CD8-positive, alpha-beta memory T cell (primary cell): Measurements from ENCODE around the gene DONSON. TPM values are rescaled to one million over a fixed set of nuclear protein-coding genes. Genes with fewer than 3 reads are reported as not detected.

Source experiments
- CTCF ChIA-PET: fragments of 350-600 bp; sonication (Branson Sonifier 250); formaldehyde crosslinking; loops from one replicate; lab custom pipeline; 2021; ENCODE audit warnings: antibody characterized with exemption; lab: Charles Lee
- POLR2A ChIA-PET: fragments of 350-600 bp; sonication (Branson Sonifier 250); formaldehyde crosslinking; loops from one replicate; lab custom pipeline; 2021; ENCODE audit warnings: antibody characterized with exemption; lab: Charles Lee
- DNase-seq, 5 donors: peaks; one replicate each; pipeline versions ENCODE4 v3.0.0 to v3.0.0-alpha.2; 2020 to 2022; ENCODE audit warnings: mixed read lengths in 1 of 5
- H3K27ac ChIP-seq: one replicate; pipeline ENCODE4 v1.7.0; 2013; ENCODE audit warnings: low read depth, mild to moderate bottlenecking, low read length, moderate library complexity
- H3K27me3 ChIP-seq: 2 replicates; pipeline ENCODE4 v1.7.0; 2013; ENCODE audit warnings: low read length, mild to moderate bottlenecking; ENCODE audit not compliant: insufficient read depth, poor library complexity, severe bottlenecking
- H3K36me3 ChIP-seq: 2 replicates; pipeline ENCODE4 v1.7.0; 2013; ENCODE audit warnings: mild to moderate bottlenecking, low read length, moderate library complexity; ENCODE audit not compliant: insufficient read depth
- H3K4me1 ChIP-seq: 2 replicates; pipeline ENCODE4 v1.7.0; 2013; ENCODE audit warnings: mild to moderate bottlenecking, low read length, moderate library complexity; ENCODE audit not compliant: insufficient read depth
- H3K4me3 ChIP-seq: 2 replicates; pipeline ENCODE4 v1.7.0; 2013; ENCODE audit warnings: mild to moderate bottlenecking, low read length
- H3K9me3 ChIP-seq: 2 replicates; pipeline ENCODE4 v1.7.0; 2013; ENCODE audit warnings: mild to moderate bottlenecking, low read length
- H3K27ac Mint-ChIP-seq, 8 donors: one replicate each; pipeline ENCODE4 v1.8.0; 2020 to 2021; ENCODE audit warnings: mixed read lengths in 8 of 8, mild to moderate bottlenecking in 6 of 8, inconsistent platforms in 3 of 8, moderate library complexity in 3 of 8
- H3K27me3 Mint-ChIP-seq, 2 donors: one replicate each; pipeline ENCODE4 v1.8.0; 2020 to 2021; ENCODE audit warnings: mixed read lengths in 2 of 2, mild to moderate bottlenecking in 1 of 2, moderate library complexity in 1 of 2
- H3K36me3 Mint-ChIP-seq, 3 donors: one replicate each; pipeline ENCODE4 v1.8.0; 2020 to 2021; ENCODE audit warnings: mixed read lengths in 3 of 3, inconsistent platforms in 1 of 3, mild to moderate bottlenecking in 1 of 3
- H3K4me1 Mint-ChIP-seq, 3 donors: one replicate each; pipeline ENCODE4 v1.8.0; 2020 to 2021; ENCODE audit warnings: mixed read lengths in 3 of 3, inconsistent platforms in 1 of 3, mild to moderate bottlenecking in 1 of 3
- H3K4me3 Mint-ChIP-seq, 7 donors: one replicate each; pipeline ENCODE4 v1.8.0; 2020 to 2021; ENCODE audit warnings: mixed read lengths in 7 of 7, mild to moderate bottlenecking in 6 of 7, moderate library complexity in 4 of 7, inconsistent platforms in 2 of 7
- H3K9me3 Mint-ChIP-seq, 5 donors: one replicate each; pipeline ENCODE4 v1.8.0; 2020 to 2022; ENCODE audit warnings: mixed read lengths in 5 of 5, mild to moderate bottlenecking in 3 of 5, moderate library complexity in 2 of 5, inconsistent platforms in 1 of 5
- polyA plus RNA-seq: library from polyadenylated mRNA; unstranded; fragments of 300-500 nt; fragmentation: Illumina TruSeq; gene quantifications from one replicate; pipeline ENCODE4 v1.2.3, GENCODE V29; 2021
- total RNA-seq, 2 experiments: library from RNA; stranded (reverse); gene quantifications; one replicate each; pipeline ENCODE4 v1.2.3, GENCODE V29; 2021

Gene DONSON
- total and polyA plus RNA-seq, 3 experiments from 2014 or later, result 3.3 to 41.0 (median 38.0) TPM

- CTCF ChIA-PET, result no interaction called here
- no peaks in the 10 kb centered on the region for H3K27me3 ChIP-seq
- H3K4me3 Mint-ChIP-seq, result peak overlapping the region in 1 of 7 donors; percentile 9
- peaks cover 23 to 93% (median 34%) of the 10 kb centered on the region in 3 donors for H3K36me3 Mint-ChIP-seq
- DNase-seq, result no peak
- peak overlapping the region in 2 of 8 donors; percentile 33 to 75 for H3K27ac Mint-ChIP-seq
- no peaks in the 10 kb centered on the region for H3K9me3 ChIP-seq
- H3K27ac ChIP-seq, result no peak overlapping the region
- H3K4me1 Mint-ChIP-seq, result peaks cover 53 to 76% (median 70%) of the 10 kb centered on the region in 3 donors
- POLR2A ChIA-PET, result no interaction called here
- peaks cover 63% of the 10 kb centered on the region for H3K36me3 ChIP-seq
- peaks cover 20% of the 10 kb centered on the region for H3K4me1 ChIP-seq
- no peaks in the 10 kb centered on the region for H3K9me3 Mint-ChIP-seq
- H3K27me3 Mint-ChIP-seq, result no peaks in the 10 kb centered on the region
- H3K4me3 ChIP-seq, result no peak overlapping the region
These were observed 35.4 kb downstream of the DONSON start for GRCh38 chr21:33552999-33553598.

- peaks cover 57% of the 10 kb centered on the region for H3K36me3 ChIP-seq
- Mint-ChIP-seq H3K9me3 (no peaks in the 10 kb centered on the region), H3K27me3 (no peaks in the 10 kb centered on the region), H3K4me3 (peak overlapping the region in 2 of 7 donors; percentile 4 to 9), H3K4me1 (peaks cover 51 to 69% (median 66%) of the 10 kb centered on the region in 3 donors), H3K36me3 (peaks cover 16 to 91% (median 32%) of the 10 kb centered on the region in 3 donors), H3K27ac (peak overlapping the region in 2 of 8 donors; percentile 23 to 75)
- POLR2A ChIA-PET, result no interaction called here
- H3K27ac ChIP-seq, result no peak overlapping the region
- H3K4me3 ChIP-seq, result no peak overlapping the region
- H3K27me3 ChIP-seq, result no peaks in the 10 kb centered on the region
- peaks cover 20% of the 10 kb centered on the region for H3K4me1 ChIP-seq
- CTCF ChIA-PET, result no interaction called here
- no peaks in the 10 kb centered on the region for H3K9me3 ChIP-seq
- no peak for DNase-seq
These were observed 36.1 kb downstream of the DONSON start for GRCh38 chr21:33552093-33552998.

GRCh38 chr21:33551664-33552063 is 36.8 kb downstream of the DONSON start:
- Histone ChIP-seq H3K9me3 (no peaks in the 10 kb centered on the region), H3K4me3 (no peak overlapping the region), H3K27me3 (no peaks in the 10 kb centered on the region), H3K4me1 (peaks cover 20% of the 10 kb centered on the region), H3K27ac (no peak overlapping the region), H3K36me3 (peaks cover 61% of the 10 kb centered on the region)
- H3K36me3 Mint-ChIP-seq, result peaks cover 14 to 89% (median 32%) of the 10 kb centered on the region in 3 donors
- peak overlapping the region in 1 of 8 donors; percentile 23 for H3K27ac Mint-ChIP-seq
- POLR2A ChIA-PET, result interaction anchor here (1.0 kb wide), 1 partner anchor 9 kb away, joined by 5 read pairs; the partner anchor contains the start of gene SON
- no peak overlapping the region for H3K4me3 Mint-ChIP-seq
- no peak for DNase-seq
- CTCF ChIA-PET, result interaction anchor here (0.9 to 1.0 kb wide), 2 partner anchors 8 to 32 kb away, joined by 4 read pairs; partner anchors contain the start of gene SON
- peaks cover 52 to 67% (median 60%) of the 10 kb centered on the region in 3 donors for H3K4me1 Mint-ChIP-seq
- H3K27me3 Mint-ChIP-seq, result no peaks in the 10 kb centered on the region
- no peaks in the 10 kb centered on the region for H3K9me3 Mint-ChIP-seq

GRCh38 chr21:33550772-33551660 is 37.5 kb downstream of the DONSON start:
- CTCF ChIA-PET, result interaction anchor here (0.9 to 1.0 kb wide), 2 partner anchors 8 to 33 kb away, joined by 4 read pairs; partner anchors contain the start of gene SON
- H3K4me1 ChIP-seq, result peaks cover 20% of the 10 kb centered on the region

GRCh38 chr21:33549848-33550771 is 38.4 kb downstream of the DONSON start:
- ChIA-PET POLR2A (no interaction called here), CTCF (no interaction called here)
- Histone ChIP-seq H3K4me3 (no peak overlapping the region), H3K27ac (no peak overlapping the region), H3K27me3 (no peaks in the 10 kb centered on the region), H3K4me1 (peaks cover 22% of the 10 kb centered on the region), H3K9me3 (no peaks in the 10 kb centered on the region), H3K36me3 (peaks cover 61% of the 10 kb centered on the region)
- no peak overlapping the region for H3K27ac Mint-ChIP-seq
- no peak overlapping the region for H3K4me3 Mint-ChIP-seq
- DNase-seq, result no peak
- H3K4me1 Mint-ChIP-seq, result peaks cover 49 to 65% (median 57%) of the 10 kb centered on the region in 3 donors
- H3K27me3 Mint-ChIP-seq, result no peaks in the 10 kb centered on the region
- peaks cover 14 to 76% (median 28%) of the 10 kb centered on the region in 3 donors for H3K36me3 Mint-ChIP-seq
- H3K9me3 Mint-ChIP-seq, result no peaks in the 10 kb centered on the region

More at GRCh38 chr21:33550772-33551660, 37.5 kb downstream of the DONSON start:
- Histone ChIP-seq H3K4me3 (no peak overlapping the region), H3K27ac (no peak overlapping the region), H3K9me3 (no peaks in the 10 kb centered on the region), H3K36me3 (peaks cover 61% of the 10 kb centered on the region), H3K27me3 (no peaks in the 10 kb centered on the region)
- DNase-seq, result no peak
- no peaks in the 10 kb centered on the region for H3K27me3 Mint-ChIP-seq
- H3K36me3 Mint-ChIP-seq, result peaks cover 14 to 84% (median 30%) of the 10 kb centered on the region in 3 donors
- no peak overlapping the region for H3K4me3 Mint-ChIP-seq
- H3K27ac Mint-ChIP-seq, result no peak overlapping the region
- POLR2A ChIA-PET, result interaction anchor here (1.0 kb wide), 1 partner anchor 8 kb away, joined by 5 read pairs; the partner anchor contains the start of gene SON
- H3K9me3 Mint-ChIP-seq, result no peaks in the 10 kb centered on the region
- H3K4me1 Mint-ChIP-seq, result peaks cover 48 to 65% (median 57%) of the 10 kb centered on the region in 3 donors

GRCh38 chr21:33546086-33546485 is 42.4 kb downstream of the DONSON start:
- H3K27me3 Mint-ChIP-seq, result peaks cover 0 to 2% of the 10 kb centered on the region in 2 donors
- H3K36me3 Mint-ChIP-seq, result peaks cover 0 to 65% (median 13%) of the 10 kb centered on the region in 3 donors
- Histone ChIP-seq H3K36me3 (peaks cover 25% of the 10 kb centered on the region), H3K9me3 (no peaks in the 10 kb centered on the region), H3K4me3 (no peak overlapping the region), H3K27ac (no peak overlapping the region), H3K4me1 (peaks cover 28% of the 10 kb centered on the region), H3K27me3 (no peaks in the 10 kb centered on the region)
- H3K4me1 Mint-ChIP-seq, result peaks cover 56 to 60% (median 58%) of the 10 kb centered on the region in 3 donors
- no peaks in the 10 kb centered on the region for H3K9me3 Mint-ChIP-seq
- peak overlapping the region in 6 of 7 donors; percentile 26 to 96 (median 47) for H3K4me3 Mint-ChIP-seq
- peak overlapping the region in 3 of 8 donors; percentile 25 to 37 (median 33) for H3K27ac Mint-ChIP-seq
- no peak for DNase-seq
- CTCF ChIA-PET, result no interaction called here
- POLR2A ChIA-PET, result no interaction called here
